HG02981 (cell line): ENCODE measurements around the gene ADAMTS15.

Experiments used
- ATAC-seq: cut with Tn5 transposase; IDR thresholded peaks from one replicate; pipeline ENCODE4 v1.9.1; 2021; ENCODE audit warnings: mild to moderate bottlenecking, moderate library complexity; ENCODE audit not compliant: unreplicated experiment

ADAMTS15 gene

DNA sequence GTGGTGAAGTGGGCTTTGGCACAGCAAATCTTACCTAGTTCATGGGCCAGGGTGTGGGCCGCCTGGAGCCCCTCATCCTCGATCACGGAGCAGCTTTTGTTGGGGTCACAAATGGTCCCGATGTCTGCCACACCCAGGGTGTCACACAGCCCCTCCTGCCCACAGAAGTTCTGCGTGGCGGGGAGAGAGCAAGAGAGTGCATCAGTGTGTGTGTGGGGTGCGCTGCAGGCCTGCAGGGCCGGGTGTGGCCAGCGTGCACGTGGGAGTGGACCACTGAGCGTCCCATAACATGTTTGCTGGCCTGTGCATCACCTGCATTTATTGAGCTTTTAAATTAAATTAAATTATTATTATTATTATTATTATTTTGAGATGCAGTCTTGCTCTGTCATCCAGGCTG lies 31.5 kb upstream of the ADAMTS15 start:
- ATAC-seq: no peak

DNA sequence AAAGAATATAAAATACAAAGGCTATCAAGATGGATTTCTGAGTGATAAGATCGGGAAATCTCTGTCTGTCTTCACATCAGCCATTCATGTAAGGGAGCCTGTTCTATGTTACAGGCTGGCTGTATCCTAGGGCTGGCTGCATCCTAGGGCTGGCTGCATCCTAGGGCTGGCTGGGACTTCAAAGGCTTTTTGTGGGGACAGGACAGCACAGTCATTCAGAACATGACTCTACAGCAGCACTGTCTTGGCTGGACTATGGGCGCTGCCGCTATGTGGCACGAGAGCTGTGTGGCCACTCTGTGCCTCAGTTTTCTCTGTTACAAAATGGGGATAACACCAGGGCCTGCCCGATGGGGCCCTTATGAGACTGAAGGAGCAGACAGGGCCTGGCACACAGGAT lies 30.2 kb upstream of the ADAMTS15 start:
- ATAC-seq: no peak

- no peak for ATAC-seq
Observed at GRCh38 chr11:130418756-130419155, 29.7 kb upstream of the ADAMTS15 start.

- ATAC-seq: no peak
Observed at GRCh38 chr11:130420478-130421198, 27.8 kb upstream of the ADAMTS15 start.

DNA sequence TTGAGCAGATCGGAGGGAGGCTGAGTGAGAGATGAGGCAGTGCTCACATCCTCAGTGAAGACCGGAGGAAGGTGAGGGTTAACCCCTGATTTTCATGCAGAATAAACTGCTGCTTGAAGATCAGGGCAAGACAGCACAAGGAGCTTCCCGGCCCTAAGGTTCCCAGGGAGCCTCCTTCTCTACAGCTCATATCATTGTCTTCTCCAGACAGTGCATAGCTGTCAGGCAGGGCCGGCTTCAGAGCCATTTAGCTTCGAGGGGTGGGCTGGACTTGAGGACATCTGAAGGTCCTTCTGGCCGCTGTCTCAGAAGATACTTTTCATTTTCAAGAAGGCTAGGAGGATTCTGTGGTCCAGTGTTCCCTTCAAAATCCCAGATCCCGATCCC lies 27.3 kb upstream of the ADAMTS15 start:
- ATAC-seq: no peak

- ATAC-seq: no peak
Observed at GRCh38 chr11:130421697-130422096, 26.7 kb upstream of the ADAMTS15 start.

- ATAC-seq: no peak
Observed at GRCh38 chr11:130422251-130422995, 26.0 kb upstream of the ADAMTS15 start.

GRCh38 chr11:130423541-130424142 lies 24.8 kb upstream of the ADAMTS15 start:
- no peak for ATAC-seq

DNA sequence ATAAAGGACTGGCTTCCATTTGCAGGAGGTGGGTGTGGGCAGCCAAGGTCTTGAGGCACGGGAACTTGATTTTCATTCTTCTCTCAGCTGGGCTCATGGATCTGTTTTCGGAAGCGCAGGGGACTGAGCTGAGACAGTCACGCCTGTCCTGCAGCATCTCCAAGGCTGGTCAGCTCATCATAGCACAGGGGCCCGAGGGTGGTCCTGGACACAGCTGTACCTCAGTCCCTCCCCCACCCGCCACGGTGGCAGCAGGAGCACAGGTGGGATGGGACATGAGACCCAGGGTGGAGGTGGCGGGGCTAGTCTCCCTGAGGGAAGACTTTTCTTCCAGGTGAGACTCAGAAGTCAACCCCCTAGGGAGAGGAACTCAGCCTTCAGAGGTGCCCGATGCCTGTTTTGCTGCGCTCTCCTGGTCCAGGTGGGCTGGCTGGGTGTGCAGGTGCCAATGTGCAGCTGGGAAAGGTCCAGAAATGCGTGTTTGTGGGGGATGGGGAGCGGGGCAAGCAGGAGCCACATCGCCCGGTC lies 23.8 kb upstream of the ADAMTS15 start:
- no peak for ATAC-seq

DNA sequence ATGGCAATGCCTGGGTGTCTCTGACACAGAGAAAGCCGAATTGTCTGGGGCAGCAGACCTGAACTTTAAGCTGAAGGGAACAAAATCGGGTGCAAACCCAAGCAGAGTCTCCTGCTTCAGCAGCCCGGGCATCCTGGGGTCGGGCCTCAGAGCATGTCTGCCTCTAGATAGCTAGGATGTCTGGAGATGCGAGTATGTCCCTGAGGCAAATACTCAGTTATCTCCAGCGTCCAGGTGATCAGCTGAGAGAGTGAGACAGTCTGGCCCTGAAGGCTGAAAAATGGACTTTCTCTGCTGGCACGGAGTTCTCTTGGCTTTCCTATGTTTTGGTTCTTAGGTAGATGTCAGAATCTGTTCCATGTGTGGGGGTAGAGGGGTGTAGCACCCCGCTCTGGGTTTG lies 23.3 kb upstream of the ADAMTS15 start:
- no peak for ATAC-seq

DNA sequence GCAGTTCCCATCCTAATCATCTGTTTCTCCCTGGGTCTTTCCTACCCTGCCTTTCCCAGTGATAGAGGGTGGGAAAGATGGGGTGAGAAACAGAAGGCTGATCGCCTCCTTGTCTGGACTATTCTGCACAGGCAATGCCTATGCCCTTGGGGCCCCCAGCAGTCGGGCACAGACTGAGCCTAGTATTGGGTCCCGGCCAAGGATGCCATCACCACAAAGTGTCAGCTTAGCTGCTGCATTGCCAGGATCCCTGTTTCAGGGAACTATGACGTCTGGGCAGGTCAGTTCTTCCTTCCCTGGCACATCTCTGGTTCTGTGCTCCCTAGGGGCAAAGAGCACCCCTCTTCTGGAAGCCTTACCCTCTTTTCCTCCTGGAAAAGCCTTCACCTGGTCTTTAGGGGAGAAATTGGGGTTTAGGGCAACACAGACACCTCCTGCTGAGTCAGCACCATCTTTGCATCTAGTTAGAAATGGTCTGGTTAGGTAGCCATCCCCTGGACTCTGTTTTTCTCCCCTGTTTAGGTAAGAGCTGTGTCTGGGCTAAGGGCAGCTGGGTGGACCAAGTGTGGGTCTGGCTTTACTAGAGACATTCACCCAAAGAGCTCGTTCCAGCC lies 22.1 kb upstream of the ADAMTS15 start:
- ATAC-seq: no peak

DNA sequence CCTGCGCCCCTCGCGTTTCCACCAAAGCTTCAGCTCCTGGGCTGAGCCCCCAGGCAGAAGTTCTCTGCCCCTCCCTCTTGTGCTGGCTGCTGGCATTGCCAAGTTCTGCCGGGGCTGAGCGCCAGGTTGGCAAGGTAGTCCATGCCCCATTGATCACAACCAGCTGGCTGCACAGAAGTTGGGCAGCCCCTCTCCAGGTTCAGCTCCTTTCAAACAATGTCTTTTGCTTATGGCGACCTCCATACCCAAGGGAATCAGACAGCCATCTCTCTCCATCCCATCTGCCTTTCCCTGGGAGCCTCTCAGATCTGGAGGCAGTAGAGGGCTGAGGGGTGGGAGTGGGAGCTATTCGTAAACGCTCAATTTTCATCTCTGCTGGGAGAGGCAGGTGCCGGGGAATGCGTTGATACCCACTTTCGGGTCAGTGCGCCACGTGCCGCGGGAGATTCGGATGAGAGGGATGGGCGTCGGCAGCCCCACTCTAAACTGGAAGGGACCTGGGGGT lies 21.6 kb upstream of the ADAMTS15 start:
- ATAC-seq: no peak

DNA sequence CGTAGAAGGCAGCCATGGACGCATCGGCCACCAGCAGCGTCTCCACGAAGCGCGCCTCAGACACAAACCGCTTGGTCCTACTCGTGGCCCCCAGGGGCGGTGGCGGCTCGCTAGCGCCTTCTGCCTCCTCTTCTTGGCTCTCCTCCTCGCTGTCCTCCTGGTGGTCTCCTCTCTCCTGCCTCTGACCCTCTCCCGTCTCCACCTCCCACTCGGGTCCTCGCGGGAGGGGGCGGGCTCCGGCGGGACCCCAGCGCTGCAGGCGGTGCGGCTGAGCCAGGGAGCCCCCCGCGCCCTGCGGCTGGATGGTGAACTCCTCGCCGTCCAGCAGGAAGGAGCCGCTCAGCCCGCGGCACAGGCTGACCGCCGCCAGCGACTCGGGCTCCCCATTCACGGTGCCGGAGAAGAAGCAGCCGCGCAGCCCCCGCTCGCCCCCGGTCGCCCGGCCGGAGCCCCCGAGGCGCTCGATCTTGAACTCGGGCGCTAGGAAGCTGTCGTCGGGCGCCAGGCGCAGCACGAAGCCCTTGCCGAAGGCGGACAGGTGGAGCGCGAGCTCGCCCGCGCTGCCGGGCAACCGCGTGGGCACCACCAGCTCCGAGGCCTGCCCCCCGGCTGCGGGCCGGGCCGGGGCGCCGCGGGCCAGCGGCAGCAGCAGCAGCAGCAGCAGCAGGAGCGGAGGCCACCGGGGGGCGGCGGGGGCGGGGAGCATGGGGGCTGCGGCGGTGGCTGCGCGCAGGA lies 20.7 kb upstream of the ADAMTS15 start:
- no peak for ATAC-seq

GRCh38 chr11:130428316-130429119 lies 19.9 kb upstream of the ADAMTS15 start, which contains the start of gene ADAMTS8:
Gene ADAMTS8 (minus strand): TSS chr11:130428609. CDS start chr11:130428286, 323 bp downstream.
- no peak for ATAC-seq

GRCh38 chr11:130429120-130429681 lies 19.2 kb upstream of the ADAMTS15 start:
- ATAC-seq: no peak

GRCh38 chr11:130429983-130430382 lies 18.5 kb upstream of the ADAMTS15 start:
- ATAC-seq: no peak

DNA sequence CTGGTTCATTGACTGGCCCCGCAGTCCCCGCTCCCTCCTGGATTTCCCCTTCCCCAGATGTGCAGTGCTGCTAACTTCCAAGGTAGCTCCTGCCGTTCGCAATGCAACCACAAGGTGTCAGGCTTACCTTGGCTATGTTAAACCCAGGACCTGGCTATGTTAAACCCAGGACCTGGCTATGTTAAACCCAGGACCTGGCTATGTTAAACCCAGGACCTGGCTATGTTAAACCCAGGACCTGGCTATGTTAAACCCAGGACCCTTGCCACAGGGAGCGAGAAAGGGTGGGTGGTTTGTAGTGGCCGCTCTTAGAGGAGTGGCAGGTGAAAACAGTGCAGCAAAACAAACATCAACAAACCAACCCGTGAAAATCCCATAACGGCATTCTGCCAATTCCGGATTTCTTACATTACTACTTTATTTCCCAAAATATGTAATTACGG lies 17.1 kb upstream of the ADAMTS15 start:
- ATAC-seq: peak; percentile 48

GRCh38 chr11:130431801-130432200 lies 16.6 kb upstream of the ADAMTS15 start:
- ATAC-seq: no peak

- ATAC-seq: no peak
Observed at GRCh38 chr11:130433357-130433756, 15.1 kb upstream of the ADAMTS15 start.
